Astrocyte (in vitro differentiated cells and primary cell): ENCODE data around the gene FGF22.

ENCODE experiments used
- CTCF ChIP-seq: IDR thresholded peaks from 2 replicates; pipeline ENCODE4 v1.5.1; 2011; ENCODE audit warnings: low read depth, mild to moderate bottlenecking, inconsistent platforms, low read length, moderate library complexity; ENCODE audit not compliant: insufficient read depth
- EZH2 ChIP-seq: IDR thresholded peaks from 2 replicates; pipeline ENCODE4 v1.6.1; 2012; ENCODE audit warnings: mild to moderate bottlenecking, low read length, inconsistent platforms; ENCODE audit not compliant: insufficient read depth

- no peak for TF ChIP-seq CTCF
- TF ChIP-seq EZH2, result no peak
These were observed 37.5 kb downstream of the FGF22 start for GRCh38 chr19:677201-677600.
